Testis (tissue), 3 donors: ENCODE data around the gene ATP6V1E1. TPM values are rescaled to one million over a fixed set of nuclear protein-coding genes. Genes with fewer than 3 reads are reported as not detected.
"Not testable (repeated sequence)": the region's sequence is repeated elsewhere in the genome, so short reads cannot be mapped to it uniquely, and the experiment has no call there.

ENCODE experiments used
- DNase-seq: peaks from one replicate; pipeline ENCODE4 v3.0.0-alpha.2; 2019
- H3K27ac ChIP-seq, 2 donors: fragments of 200-600 bp; sonication (generic); one replicate each; pipeline ENCODE4 v1.5.1; 2019
- H3K27me3 ChIP-seq: fragments of 200-600 bp; sonication (generic); one replicate; pipeline ENCODE4 v1.5.1; 2019
- H3K36me3 ChIP-seq: fragments of 200-600 bp; sonication (generic); one replicate; pipeline ENCODE4 v1.5.1; 2017; ENCODE audit warnings: low read depth; ENCODE audit errors: missing control alignments
- H3K4me1 ChIP-seq: fragments of 200-600 bp; sonication (generic); one replicate; pipeline ENCODE4 v1.5.1; 2019
- H3K4me3 ChIP-seq, 2 donors: fragments of 200-600 bp; sonication (generic); one replicate each; pipeline ENCODE4 v1.5.1; 2017 to 2019
- H3K9me3 ChIP-seq: fragments of 200-600 bp; sonication (generic); one replicate; pipeline ENCODE4 v1.5.1; 2017
- POLR2A ChIP-seq: fragments of 450-650 bp; IDR thresholded peaks from one replicate; pipeline ENCODE4 v1.6.1; 2017; ENCODE audit warnings: antibody characterized with exemption, mild to moderate bottlenecking, moderate library complexity
- WGBS, 2 donors: methylation state at CpG; one replicate each; pipeline ENCODE4 v1.1.5; 2018; 5-methylcytosine and 5-hydroxymethylcytosine counted together
- intact Hi-C: fragments of 100-400 bp; cut with DNase I; formaldehyde crosslinking; loops from one replicate; pipeline ENCODE4 v1.15.1; 2023; ENCODE audit warnings: low total_unique reads
- polyA plus RNA-seq: library from polyadenylated mRNA; stranded (reverse); fragments of 350-450 nt; fragmentation: Illumina TruSeq; extraction: RNeasy Lipid Tissue Mini Kit (QIAGEN cat#74804); gene quantifications from one replicate; pipeline ENCODE4 v1.2.3, GENCODE V29; 2014; ENCODE audit warnings: low read depth, low replicate concordance; ENCODE audit not compliant: insufficient read depth
- total RNA-seq, 2 donors: library from RNA; depleted of rRNA; stranded (reverse); fragments of >200 nt; gene quantifications; one replicate each; pipeline ENCODE4 v1.2.3, GENCODE V29; 2016
- TF ChIP-seq, protein P1 (sequence below), 3 experiments: fragments of 450-650 bp in 2 of 3; fragments of 200-600 bp in 1 of 3; sonication (generic) in 1 of 3; IDR thresholded peaks; one replicate each; pipeline ENCODE4 v1.5.1; 2016 to 2019; ENCODE audit warnings: antibody characterized with exemption in 3 of 3, mild to moderate bottlenecking in 2 of 3, moderate library complexity in 1 of 3

ATP6V1E1 gene
- total and polyA plus RNA-seq, 3 donors from 2014 or later, result 130 to 160 (median 146) TPM

DNA sequence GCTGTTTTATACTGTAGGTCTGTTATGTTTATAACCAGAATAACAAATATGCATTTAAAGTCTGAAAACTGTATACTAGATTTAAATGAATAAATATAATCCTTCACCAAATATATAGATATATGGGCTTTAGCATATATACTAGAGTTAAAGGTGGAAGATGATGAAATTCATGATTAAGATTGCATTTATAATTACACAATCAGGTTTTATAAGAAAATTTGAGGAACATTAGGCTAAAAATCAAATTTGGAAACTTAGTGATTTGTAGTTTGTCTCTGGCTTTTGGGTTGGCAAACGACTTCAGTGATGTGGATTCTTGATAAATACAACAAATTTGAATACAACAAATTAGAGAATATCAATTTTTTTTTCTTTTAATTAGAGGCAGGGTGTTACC is 20.0 kb upstream of the ATP6V1E1 start:
- intact Hi-C loops, result no loop called here
- Histone ChIP-seq H3K36me3 (no peaks in the 10 kb centered on the region), H3K27me3 (no peaks in the 10 kb centered on the region), H3K27ac (no peak overlapping the region), H3K4me3 (no peak overlapping the region), H3K4me1 (no peaks in the 10 kb centered on the region), H3K9me3 (no peaks in the 10 kb centered on the region)
- WGBS, 2 donors, result 63 to 77% methylated on average over 1 of the region's 1 CpG
- no peak for DNase-seq
- TF ChIP-seq, protein P1, sequence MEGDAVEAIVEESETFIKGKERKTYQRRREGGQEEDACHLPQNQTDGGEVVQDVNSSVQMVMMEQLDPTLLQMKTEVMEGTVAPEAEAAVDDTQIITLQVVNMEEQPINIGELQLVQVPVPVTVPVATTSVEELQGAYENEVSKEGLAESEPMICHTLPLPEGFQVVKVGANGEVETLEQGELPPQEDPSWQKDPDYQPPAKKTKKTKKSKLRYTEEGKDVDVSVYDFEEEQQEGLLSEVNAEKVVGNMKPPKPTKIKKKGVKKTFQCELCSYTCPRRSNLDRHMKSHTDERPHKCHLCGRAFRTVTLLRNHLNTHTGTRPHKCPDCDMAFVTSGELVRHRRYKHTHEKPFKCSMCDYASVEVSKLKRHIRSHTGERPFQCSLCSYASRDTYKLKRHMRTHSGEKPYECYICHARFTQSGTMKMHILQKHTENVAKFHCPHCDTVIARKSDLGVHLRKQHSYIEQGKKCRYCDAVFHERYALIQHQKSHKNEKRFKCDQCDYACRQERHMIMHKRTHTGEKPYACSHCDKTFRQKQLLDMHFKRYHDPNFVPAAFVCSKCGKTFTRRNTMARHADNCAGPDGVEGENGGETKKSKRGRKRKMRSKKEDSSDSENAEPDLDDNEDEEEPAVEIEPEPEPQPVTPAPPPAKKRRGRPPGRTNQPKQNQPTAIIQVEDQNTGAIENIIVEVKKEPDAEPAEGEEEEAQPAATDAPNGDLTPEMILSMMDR (IDR thresholded peaks at IDR 0.05), result no peak
- no peak for TF ChIP-seq POLR2A

DNA sequence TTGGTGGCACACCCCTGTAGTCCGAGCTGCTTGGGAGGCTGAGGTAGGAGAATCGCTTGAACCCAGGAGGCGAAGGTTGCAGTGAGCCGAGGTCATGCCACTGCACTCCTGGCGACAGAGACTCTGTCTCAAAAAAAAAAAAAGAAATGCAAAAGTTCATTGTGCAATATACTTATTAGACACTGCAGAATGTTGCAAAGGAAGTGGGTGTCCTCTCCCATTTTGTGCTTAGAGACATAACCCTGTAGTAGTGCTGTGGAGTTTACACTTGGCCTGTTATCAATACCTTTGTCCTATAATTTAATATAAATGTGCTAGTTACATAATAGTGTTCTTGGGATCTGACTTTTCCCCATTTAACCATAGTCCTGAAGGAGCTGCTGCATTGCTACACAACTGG is 19.4 kb upstream of the ATP6V1E1 start:
- TF ChIP-seq POLR2A, result no peak
- TF ChIP-seq, protein P1 (IDR thresholded peaks at IDR 0.05), result no peak
- intact Hi-C loops, result no loop called here
- H3K36me3 ChIP-seq, result no peaks in the 10 kb centered on the region
- DNase-seq, result no peak
- H3K4me3 ChIP-seq, result no peak overlapping the region
- no peaks in the 10 kb centered on the region for H3K27me3 ChIP-seq
- H3K27ac ChIP-seq, result no peak overlapping the region
- WGBS, 2 donors, result 88 to 93% methylated on average over 5 of the region's 5 CpGs
- no peaks in the 10 kb centered on the region for H3K9me3 ChIP-seq
- H3K4me1 ChIP-seq, result no peaks in the 10 kb centered on the region

DNA sequence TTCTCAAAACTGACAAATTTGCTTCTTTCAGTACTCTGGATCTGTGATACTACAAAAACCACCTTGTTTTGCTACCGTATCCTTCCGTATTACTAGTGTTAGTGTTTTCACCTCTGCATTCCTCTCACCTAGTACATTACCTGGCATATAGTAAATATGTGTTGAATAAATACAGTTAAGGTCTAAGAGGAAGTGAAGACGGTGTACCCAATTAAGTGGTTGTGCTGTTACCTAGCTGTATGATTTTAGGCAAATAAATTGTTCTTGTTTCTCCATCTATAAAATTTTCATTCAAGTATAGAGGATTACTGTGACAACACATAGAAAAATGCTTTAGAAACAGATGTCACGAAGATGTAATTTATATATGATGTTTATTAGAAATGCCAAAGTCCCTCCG is 18.9 kb upstream of the ATP6V1E1 start:
- Histone ChIP-seq H3K4me1 (no peaks in the 10 kb centered on the region), H3K27ac (no peak overlapping the region), H3K36me3 (no peaks in the 10 kb centered on the region), H3K4me3 (no peak overlapping the region), H3K9me3 (no peaks in the 10 kb centered on the region), H3K27me3 (no peaks in the 10 kb centered on the region)
- intact Hi-C loops, result no loop called here
- no peak for TF ChIP-seq POLR2A
- TF ChIP-seq, protein P1 (IDR thresholded peaks at IDR 0.05), result no peak
- 92 to 94% methylated on average over 5 of the region's 5 CpGs for WGBS, 2 donors
- no peak for DNase-seq

DNA sequence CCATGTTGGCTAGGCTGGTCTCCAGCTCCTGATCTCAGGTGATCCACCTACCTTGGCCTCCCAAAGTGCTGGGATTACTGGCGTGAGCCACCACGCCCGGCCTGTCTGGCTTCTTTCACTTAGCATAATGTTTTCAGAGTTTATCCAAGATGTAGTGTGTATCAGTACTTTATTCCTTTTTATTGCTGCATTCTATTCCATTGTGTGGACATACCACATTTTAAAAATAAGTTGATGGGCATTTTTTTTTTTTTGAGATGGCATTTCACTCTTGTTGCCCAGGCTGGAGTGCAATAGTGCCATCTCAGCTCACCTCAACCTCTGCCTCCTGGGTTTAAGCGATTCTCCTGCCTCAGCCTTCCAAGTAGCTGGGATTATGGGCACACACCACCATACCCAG is 13.8 kb upstream of the ATP6V1E1 start:
- H3K9me3 ChIP-seq, intact Hi-C loops: not testable (repeated sequence)
- 84 to 96% methylated on average over 4 of the region's 4 CpGs for WGBS, 2 donors

DNA sequence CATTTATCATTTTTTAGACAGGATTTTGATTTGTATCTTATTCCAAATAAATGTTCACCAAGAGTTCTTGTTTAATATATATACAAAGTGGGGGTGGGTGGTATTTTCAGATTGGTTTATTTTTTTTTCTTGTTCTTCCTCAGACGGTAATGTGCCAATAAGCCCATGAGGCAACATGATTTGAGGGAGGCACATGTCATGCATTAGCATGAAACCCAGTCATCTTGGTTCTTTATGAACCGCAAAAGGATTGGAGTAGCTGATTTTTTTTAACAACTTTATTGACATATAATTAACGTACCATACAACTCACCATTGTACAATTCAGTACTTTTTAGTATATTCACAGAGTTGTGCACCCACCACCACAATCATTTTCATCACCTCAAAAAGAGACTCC is 12.7 kb upstream of the ATP6V1E1 start:
- H3K4me3 ChIP-seq, result no peak overlapping the region
- H3K36me3 ChIP-seq, result no peaks in the 10 kb centered on the region
- 52 to 61% methylated on average over 3 of the region's 3 CpGs for WGBS, 2 donors
- H3K9me3 ChIP-seq, result no peaks in the 10 kb centered on the region
- no peak overlapping the region for H3K27ac ChIP-seq
- intact Hi-C loops, result no loop called here
- H3K4me1 ChIP-seq, result peaks cover 17% of the 10 kb centered on the region
- no peak for TF ChIP-seq POLR2A
- TF ChIP-seq, protein P1 (IDR thresholded peaks at IDR 0.05), result no peak
- no peaks in the 10 kb centered on the region for H3K27me3 ChIP-seq
- DNase-seq, result no peak

More for the DNA sequence above, 13.8 kb upstream of the ATP6V1E1 start:
- not testable (repeated sequence) for DNase-seq, H3K27me3 ChIP-seq, H3K4me3 ChIP-seq, H3K36me3 ChIP-seq, H3K27ac ChIP-seq
- peaks cover 12% of the 10 kb centered on the region for H3K4me1 ChIP-seq
